HG02938 (cell line): Measurements from ENCODE around the gene IPO9.
"Not testable (repeated sequence)": the region's sequence is repeated elsewhere in the genome, so short reads cannot be mapped to it uniquely, and the experiment has no call there.

Experiments used
- ATAC-seq: cut with Tn5 transposase; IDR thresholded peaks from one replicate; pipeline ENCODE4 v1.9.1; 2021; ENCODE audit warnings: mild to moderate bottlenecking, moderate library complexity; ENCODE audit not compliant: unreplicated experiment

IPO9 gene

DNA sequence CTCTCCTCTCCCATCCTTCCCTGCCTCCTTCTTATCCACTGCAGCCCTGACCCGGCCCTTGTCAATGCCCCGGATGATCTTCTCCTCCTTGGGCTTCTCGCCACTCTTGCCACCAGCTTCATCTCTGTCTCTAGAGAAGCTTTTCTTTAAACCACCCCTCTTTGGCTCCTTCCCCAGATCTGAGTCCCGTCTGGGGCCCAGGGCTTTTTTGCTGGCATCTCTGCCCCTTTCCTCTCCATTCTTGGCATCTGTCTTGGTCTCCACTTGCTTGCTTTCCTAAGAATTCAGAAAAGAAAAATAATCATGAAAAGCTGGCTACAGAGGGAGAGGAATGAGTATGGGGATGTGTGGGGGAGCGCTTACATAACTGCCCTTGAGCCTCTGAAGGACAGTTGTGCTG, 71.5 kb downstream of the IPO9 start:
- no peak for ATAC-seq

DNA sequence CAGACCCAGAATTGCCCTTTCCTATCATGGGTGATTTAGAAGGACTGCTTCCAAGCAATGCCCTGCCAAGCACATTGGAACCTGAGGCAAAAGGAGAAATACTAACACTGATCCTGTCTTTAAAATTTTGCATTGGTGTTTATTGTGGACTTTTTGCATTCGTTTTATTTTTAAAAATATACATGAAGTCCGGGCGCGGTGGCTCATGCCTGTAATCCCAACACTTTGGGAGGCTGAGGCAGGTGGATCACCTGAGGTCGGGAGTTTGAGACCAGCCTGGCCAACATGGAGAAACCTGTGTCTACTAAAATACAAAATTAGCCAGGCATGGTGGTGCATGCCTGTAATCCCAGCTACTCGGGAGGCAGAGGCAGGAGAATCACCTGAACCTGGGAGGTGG, 72.1 kb downstream of the IPO9 start:
- ATAC-seq = not testable (repeated sequence)

GRCh38 chr1:201902198-201902597, 73.2 kb downstream of the IPO9 start:
- ATAC-seq = no peak

DNA sequence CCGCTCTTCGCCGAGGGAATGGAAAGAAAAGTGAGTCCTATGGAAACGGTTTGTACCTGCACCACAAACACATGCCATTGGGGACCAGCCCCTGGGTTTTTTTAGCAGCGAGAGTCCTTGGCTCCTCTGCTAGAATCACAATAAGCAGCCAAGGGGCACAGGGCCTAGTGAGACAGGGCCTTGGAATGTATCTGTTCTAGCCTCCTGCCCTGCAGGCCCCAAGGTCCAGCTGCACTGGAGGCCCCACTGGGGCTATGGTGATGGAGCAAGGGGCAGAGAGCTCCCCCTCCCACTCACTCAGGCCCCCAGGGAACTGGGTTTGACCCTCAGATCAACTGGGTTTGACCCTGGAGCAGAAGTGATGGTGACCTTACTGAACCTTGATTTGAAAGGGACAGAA, 74.2 kb downstream of the IPO9 start:
- ATAC-seq = no peak

DNA sequence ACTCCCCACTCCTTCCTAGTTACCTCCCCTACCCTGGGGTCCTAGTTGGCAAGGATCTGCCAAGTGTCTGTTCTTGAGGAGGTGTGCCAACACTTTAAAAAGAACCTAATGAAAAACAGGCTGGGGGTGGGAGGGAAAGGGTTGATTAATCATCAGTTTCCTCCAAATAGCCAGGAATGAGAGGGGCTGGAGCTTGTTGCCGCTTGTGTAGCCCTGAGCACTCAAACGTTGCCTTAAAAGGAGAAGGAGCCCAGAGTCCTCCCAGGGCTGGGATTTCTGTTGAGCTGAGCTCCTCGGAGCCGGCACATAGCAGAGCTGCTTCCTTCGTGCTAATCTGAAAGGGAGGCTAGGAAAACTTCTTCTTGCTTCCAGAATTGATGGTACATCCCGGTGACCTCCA, 75.6 kb downstream of the IPO9 start:
- ATAC-seq = no peak

- ATAC-seq = no peak
These were observed 76.4 kb downstream of the IPO9 start for GRCh38 chr1:201905234-201905890.

GRCh38 chr1:201906336-201906735, 77.4 kb downstream of the IPO9 start:
- ATAC-seq = no peak

GRCh38 chr1:201907621-201908020, 78.7 kb downstream of the IPO9 start:
- no peak for ATAC-seq

DNA sequence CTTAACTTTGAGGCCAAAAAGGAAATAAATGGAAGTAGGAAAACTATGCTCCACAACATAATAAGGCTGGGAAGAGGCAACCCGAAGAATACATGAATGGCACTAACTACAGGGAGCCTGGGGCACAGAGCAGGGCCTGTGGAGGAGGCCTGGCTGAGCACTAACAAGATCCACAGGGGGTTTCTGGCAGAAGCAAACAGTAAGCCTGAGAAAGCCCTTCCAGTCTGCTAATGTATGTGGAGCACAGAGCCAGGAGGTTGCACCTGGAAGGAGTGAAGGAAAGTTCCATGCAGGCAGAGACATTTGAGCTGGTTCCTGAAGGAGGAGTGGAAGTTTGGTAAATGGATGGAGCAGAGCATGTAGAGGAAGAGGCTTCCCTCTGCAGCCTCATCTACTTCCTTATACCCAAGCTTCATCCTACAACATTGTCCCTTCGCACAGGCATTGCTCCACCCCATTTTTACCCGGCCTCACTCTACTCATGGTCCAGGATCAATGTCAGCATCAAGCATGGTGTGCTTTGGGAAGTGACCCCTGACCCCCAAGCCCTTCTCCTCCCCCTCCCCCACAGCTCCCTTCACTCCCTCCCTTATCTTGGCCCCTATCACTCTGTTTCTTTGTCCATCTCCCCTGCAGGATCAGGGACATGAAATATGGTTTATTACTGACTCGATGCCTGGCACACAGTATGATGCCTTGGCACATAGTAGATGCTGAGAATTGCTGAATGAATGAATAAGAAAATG, 83.0 kb downstream of the IPO9 start:
- ATAC-seq = no peak

DNA sequence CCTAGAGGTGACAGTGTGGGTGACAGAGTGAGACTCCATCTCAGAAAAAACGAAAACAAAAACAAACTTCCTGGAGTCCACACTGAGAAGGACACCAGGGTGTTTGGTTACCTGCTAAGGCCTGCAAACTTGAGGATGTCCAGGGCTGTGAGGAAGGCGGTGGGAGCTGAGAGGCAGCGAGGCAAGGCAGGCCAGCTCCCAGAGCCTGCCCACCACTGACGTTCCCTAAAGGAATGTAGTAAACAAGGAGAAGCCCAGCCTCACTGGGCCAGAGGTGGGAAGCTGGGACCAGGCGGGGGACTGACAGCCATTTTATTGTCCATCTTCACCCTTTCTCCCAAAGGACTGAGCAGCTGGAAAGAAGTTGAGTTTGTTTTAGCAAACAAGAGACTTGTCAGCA, 83.9 kb downstream of the IPO9 start:
- no peak for ATAC-seq

DNA sequence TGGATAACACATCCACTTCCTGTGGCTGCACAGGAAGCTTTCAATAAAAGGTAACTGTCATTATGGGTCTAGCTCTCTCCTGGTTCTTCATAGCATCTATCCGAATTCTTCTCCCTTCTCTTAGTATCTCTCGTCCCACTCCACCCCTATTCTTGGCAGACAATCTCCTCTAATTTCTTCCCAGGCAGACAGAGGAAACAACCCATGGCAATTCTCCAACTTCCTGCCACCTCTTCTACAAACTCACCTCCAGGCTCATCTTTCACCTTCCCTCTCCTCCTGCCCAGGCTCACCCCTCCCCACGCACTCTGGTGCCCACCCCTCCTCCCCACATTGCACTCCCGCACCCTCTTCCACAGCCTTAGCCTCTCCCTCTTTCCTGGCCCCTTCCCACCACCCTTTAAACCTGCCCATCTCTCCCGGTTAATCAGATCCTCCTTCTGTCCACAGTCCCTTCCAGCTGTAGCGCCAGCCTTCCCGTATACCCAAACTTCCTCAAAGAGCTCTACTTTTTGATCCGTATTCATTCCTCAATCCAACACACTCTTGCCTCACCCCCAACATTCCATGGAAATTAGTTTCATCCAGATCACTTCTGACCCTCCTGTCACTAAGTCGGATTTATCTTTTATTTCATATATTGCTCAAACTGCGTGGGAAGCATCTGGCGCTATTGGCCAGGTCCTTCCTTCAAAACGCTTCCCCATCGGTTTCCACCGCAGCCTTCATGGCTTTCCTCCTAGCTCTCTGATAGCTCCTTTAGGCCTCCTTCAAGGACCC, 85.7 kb downstream of the IPO9 start:
- ATAC-seq = no peak

GRCh38 chr1:201916649-201917249, 87.8 kb downstream of the IPO9 start:
- no peak for ATAC-seq

GRCh38 chr1:201917362-201918033, 88.5 kb downstream of the IPO9 start:
- ATAC-seq = no peak

- no peak for ATAC-seq
These were observed 89.4 kb downstream of the IPO9 start for GRCh38 chr1:201918343-201918742.

DNA sequence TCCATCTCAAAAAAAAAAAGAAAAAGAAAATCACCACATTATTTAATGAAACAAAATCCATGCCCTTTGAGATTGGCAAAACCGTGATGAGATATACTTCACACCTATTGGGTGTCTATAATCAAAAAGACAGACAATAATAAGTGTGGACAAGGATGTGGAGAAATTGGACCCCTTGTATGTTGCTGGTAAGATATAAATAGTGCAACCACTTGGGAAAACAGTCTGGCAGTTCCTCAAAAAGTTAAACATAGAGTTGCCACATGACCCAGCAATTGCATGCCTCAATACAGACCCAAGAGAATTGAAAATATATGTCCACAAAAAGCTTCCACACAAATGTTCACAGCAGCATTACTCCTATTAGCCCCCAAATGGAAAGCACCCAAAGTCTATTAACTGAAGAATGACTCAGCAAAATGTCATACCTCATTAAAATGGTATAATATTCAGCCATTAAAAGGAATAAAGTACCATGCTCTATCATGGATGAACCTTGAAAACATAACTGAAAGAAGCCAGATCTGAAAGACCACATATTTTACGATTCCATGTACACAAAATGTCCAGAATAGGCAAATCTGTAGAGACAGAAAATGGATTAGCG, 93.1 kb downstream of the IPO9 start:
- no peak for ATAC-seq

DNA sequence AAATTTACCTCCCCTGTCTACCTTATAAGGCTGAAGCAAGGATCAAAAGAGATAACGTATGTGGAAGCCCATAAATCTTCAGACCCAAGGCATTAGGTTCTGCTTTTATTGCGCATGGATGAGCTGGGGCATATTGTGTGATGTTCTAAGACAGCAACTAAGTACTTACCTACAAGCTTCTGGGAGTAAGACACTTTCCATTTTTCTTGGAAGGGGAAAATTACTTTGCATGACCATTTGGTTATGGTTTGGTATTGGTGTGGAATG, 96.3 kb downstream of the IPO9 start:
- no peak for ATAC-seq

GRCh38 chr1:201925981-201926645, 97.2 kb downstream of the IPO9 start:
- ATAC-seq = no peak

GRCh38 chr1:201928266-201928665, 99.3 kb downstream of the IPO9 start:
- no peak for ATAC-seq

GRCh38 chr1:201930137-201930536, 101.2 kb downstream of the IPO9 start:
- ATAC-seq = no peak

DNA sequence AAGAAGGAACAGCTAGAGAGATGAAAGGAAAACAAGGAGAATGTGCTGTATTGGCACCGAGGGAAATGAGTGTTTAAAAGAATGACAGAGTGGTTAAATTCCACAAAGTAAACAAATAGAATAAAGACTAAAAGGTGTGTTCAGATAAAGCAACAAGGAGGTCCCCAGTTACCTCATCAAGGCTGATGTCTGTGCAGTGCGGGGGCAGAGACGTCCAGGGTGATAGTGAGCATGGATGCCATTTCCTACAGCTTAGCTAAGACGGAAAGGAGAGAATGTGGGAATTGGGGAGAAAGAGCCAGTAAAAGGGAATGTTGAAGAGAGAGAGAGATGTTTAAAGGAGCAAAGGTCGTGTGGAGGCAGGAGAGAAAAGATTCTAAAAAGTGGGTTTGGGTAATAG, 101.8 kb downstream of the IPO9 start:
- ATAC-seq = no peak
